ENCODE results near the gene PROM2. TPM values are rescaled to one million over a fixed set of nuclear protein-coding genes. Genes with fewer than 3 reads are reported as not detected.
"Not testable (repeated sequence)": the region's sequence is repeated elsewhere in the genome, so short reads cannot be mapped to it uniquely, and the experiment has no call there.

The PROM2 gene
- total RNA-seq, 1 donor from 2014 or later: 0.99 TPM

DNA sequence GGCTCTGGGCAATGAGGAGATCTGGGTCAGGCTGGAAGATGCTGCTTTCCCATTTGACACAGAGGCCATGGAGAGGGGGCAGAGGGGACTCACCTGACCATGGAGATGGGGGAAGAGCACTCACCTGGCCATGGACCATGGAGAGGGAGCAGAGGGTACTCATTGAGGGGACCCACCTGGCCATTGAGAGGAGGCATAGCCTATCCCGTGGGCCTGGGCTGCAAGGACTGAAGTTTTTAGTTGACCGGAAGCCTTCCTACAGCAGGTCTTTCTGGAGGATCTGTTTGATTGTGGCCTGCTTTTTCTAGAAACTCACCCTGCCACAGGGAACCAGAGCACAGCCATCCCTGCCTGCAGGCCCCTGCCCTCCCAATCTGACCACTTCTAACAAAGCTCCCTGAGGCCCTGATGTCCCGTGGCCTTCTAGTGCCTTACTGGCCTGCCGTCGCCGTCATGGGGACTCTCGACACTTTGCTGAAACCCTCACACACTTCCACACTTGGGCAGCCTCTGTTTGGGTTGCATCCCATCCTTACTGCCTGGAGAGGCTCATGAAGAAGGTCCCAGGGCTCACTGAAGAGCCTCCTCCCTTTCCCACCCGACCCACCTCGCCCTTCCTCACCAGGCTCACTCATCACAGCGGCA lies 5.1 kb upstream of the PROM2 start:
- no peak for DNase-seq (ENCODE audit: extremely low read depth, low read depth, low spot score)

DNA sequence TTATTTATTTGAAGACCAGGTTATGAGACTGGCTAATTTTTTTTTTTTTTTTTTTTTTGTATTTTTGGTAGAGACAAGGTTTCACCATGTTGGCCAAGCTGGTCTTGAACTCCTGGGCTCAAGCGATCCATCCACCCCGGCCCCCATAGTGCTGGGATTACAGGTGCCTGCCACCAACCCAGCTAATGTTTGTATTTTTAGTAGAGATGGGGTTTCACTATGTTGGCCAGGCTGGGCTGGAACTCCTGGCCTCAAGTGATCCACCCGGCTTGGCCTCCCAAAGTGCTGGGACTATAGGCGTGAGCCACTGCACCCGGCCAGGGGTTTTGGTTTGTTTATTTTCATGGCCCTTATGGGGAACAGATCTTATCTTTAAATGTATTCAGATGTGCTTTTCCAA lies 4.5 kb upstream of the PROM2 start:
- DNase-seq (ENCODE audit: extremely low read depth, low read depth, low spot score): not testable (repeated sequence)

DNA sequence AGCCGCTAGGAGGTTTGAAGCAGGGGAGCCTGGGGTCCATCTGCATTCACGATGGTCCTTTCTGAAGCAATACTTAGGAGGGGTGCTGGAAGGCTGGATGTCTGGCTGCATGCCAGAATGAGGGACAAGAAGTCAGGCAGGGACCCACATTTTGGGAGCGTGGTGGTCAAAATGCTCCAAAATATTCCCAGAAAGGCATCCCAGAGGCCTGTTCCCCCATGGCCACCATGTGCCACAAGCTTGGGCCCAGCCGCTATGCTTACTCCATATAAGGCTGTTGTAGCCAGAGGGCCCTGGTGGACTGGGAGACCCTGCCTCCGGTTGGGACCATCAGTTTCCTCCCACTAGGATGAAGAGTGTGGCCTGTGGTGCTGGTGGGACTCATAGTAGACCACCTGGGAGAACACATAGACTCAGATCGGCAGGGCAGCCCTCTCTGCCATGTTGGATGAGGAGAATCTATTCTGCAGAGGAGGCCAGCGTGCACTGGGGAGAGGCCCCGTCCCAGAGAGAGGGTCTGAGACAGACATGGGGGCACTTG lies 3.6 kb upstream of the PROM2 start:
- no peak for DNase-seq (ENCODE audit: extremely low read depth, low read depth, low spot score)

DNA sequence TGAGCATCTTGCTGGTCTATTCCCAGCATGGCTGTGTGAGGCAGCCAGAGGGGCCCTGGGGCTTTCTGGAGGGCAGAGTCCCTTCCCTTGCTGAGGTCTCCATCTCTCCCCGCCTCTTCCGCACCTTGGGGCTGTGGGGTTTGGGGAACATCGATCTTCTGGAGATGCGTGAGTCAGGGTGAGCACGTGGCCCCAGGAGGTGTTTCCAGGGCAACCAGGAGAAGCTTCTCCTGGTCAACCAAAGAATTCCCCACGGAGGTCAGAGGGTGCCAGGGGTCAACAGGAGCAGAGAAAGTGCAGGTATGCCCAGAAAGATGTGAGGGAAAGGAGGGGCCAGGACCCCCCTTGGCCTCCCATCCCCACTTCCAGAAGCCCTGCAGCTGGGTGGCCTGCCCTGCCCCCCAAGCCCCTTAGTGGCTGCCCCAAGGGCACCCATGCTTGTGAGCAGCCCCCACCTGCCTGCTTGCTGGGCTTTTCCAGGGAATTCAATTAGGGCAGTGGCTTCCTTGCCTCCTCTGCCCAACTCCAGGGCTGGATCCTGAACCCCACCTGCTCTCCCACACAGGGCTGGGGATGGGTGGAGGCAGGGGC lies 2.8 kb upstream of the PROM2 start:
- DNase-seq (ENCODE audit: extremely low read depth, low read depth, low spot score): no peak

DNA sequence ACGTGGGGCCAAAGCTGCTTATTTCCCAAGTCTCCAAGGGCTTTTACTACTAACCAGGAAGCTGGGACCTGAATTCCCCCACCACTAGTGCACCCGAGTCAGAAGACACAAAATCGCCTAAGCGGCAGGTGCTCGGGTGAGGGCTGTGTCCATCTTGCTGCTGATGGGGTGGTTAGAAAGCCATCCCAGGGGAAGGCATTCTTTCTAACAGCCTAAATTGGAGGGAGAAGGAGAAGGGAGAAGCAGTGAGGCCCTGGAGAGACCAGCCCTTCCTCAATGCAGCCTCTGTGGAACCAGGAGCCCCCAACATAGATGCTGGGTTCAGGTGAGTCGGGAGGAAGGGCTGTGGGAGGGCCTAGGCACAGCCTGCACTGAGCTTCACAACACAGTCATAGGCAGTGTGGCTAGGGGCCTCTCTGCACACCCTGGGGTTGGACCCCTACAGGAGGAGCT lies 1.9 kb upstream of the PROM2 start:
- no peak for DNase-seq (ENCODE audit: extremely low read depth, low read depth, low spot score)

DNA sequence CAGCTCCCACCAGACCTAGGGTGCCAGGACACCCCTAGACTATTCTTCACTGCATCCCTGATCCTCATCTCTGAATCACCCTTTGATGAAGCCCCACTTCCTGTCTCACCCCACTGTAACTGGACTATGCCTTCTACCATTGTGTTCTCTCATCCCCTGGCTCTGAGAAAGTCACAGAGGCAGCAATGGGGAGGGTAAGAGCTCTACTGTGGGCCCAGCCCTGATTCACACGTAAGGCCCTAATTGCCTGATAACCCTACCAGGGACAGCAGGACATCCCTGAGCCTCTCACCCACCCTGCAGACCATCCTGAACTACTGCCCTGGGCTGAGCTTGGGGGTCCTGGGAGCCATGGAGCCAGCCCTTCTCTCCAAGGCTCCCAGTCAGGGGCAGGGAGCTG lies 1.5 kb upstream of the PROM2 start:
- DNase-seq (ENCODE audit: extremely low read depth, low read depth, low spot score): no peak

DNA sequence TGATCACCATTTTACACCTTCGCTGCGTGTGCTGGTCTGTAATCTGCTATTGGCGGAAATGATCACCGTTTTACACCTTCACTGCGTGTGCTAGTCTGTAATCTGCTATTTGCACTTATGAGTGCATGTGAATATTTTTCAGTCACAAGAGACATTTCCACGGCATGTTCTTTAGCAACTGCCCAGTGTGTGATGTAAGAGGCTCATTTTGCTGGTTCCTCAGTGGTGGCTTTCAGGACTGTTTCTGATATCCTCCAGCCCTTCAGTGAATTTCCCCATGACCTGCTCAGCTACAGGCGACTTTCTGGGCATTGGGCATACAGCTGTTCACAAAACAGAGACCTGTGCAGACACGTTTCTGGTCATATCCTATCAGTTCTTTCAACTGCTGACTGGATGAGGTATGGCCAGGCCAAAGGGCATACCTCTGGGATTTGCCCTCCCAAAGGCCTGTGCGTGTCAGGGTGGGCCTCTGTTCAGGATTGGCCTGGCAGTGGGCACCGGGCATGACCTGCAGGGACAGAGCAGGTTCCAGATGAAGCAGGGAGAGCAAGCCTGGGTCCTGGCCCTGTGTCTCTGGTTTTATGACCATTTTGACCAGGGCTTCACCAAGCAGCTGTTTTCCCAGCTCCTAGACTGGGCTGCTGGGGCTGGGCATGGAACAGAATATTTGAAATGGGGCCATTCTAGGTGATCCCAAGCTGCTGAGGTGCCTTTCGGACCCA lies 521 bp upstream of the PROM2 start:
- no peak for DNase-seq (ENCODE audit: extremely low read depth, low read depth, low spot score)

DNA sequence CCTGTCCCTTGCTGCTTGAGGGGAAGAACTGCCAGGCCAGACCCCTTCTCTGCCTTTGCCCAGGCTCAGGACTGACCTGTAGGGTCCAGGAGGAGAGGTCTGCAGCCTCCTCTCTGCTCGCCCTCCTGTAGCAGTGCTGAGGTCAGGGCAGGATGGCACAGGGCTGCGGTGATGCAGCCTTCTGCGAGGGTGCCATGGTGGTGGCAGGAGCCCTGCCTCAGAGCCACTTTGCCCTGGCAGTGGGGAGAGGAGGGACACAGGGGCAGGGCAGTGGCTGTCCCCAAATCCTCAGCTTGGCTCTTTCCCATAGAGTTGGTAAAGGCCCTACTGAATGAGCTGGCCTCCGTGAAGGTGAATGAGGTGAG lies 884 bp downstream of the PROM2 start:
- DNase-seq (ENCODE audit: extremely low read depth, low read depth, low spot score): no peak

DNA sequence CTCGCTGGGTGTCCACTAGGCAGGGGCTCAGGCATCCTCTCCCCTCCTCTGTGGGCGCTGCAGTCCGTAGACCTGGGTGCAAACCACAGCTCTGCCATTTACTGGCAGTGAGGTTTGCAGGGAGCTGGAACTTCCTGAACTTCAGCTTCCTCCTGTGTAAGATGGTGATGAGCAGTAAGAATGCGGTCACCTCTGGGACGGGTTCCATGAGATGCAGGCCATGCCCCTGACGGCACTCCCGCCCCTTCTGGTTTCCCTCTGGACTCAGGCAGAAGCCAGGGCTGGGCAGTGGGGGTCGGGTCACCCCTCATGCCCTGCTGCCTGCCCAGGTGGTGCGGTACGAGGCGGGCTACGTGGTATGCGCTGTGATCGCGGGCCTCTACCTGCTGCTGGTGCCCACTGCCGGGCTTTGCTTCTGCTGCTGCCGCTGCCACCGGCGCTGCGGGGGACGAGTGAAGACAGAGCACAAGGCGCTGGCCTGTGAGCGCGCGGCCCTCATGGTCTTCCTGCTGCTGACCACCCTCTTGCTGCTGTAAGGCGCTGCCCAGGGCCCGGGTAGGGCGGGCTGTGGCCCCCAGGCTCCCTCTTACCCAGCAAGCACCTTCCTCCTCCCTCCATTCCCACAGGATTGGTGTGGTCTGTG lies 1.5 kb downstream of the PROM2 start:
- DNase-seq (ENCODE audit: extremely low read depth, low read depth, low spot score): no peak

DNA sequence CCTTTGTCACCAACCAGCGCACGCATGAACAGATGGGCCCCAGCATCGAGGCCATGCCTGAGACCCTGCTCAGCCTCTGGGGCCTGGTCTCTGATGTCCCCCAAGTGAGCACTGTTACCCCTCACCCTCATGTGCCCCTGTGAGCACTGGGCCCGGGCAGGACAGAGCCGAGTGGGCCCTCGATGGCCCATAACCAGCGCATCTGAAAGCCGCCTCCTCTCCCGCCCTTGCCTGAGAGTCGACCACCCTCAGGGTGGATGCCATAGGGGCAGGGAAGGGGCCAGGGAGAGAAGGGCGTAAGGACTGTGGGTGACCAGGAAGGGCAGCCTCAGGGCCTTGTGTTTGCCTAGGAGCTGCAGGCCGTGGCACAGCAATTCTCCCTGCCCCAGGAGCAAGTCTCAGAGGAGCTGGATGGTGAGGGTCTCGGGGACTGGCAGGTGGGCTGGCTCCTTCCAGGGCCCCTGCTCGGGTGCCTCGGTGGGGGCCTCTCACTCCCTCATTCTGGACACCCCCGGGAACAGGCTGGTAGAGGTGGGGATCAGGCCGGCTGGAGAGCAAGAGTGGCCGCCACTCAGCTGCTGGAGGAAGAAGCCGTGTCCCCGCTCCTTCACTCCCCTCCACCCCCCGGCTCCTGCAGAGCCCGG lies 2.1 kb downstream of the PROM2 start:
- no peak for DNase-seq (ENCODE audit: extremely low read depth, low read depth, low spot score)

DNA sequence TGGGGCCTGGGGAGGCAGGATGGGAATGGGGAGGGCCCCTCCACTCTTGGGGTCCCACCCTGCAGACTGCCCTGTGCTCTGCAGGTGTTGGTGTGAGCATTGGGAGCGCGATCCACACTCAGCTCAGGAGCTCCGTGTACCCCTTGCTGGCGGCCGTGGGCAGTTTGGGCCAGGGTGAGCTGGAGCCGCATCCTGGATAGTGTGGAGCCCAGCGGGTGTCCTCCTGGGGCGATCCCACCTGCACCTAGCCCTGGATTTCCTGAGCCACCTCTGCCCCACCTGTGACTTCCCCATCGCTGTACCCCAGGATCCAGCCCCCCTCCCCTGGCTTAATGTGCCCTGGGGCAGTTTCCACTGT lies 2.6 kb downstream of the PROM2 start:
- DNase-seq (ENCODE audit: extremely low read depth, low read depth, low spot score): no peak

DNA sequence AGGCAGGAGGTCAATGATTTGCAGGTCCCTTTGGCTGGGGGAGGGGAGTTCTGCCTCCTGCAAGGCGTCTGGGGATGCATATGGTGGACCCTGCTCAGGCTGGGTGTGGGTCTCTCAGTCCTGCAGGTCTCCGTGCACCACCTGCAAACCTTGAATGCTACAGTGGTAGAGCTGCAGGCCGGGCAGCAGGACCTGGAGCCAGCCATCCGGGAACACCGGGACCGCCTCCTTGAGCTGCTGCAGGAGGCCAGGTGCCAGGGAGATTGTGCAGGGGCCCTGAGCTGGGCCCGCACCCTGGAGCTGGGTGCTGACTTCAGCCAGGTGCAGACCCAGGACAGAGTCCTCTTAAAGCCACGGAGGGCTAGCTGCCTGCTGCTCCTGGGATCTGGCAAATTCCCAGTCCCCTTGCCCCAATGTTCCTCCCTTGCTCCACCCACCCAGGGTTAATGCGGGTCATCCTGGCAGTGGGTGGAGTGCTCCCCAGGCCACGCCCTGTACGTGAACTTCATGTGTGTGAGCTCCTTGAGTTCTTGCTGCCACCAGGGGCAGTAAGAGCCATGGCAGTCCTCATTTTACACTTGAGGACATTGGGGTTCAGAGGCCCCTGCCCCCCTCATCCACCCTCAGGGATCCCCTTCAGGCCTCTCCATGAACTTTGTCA lies 3.1 kb downstream of the PROM2 start:
- DNase-seq (ENCODE audit: extremely low read depth, low read depth, low spot score): no peak

DNA sequence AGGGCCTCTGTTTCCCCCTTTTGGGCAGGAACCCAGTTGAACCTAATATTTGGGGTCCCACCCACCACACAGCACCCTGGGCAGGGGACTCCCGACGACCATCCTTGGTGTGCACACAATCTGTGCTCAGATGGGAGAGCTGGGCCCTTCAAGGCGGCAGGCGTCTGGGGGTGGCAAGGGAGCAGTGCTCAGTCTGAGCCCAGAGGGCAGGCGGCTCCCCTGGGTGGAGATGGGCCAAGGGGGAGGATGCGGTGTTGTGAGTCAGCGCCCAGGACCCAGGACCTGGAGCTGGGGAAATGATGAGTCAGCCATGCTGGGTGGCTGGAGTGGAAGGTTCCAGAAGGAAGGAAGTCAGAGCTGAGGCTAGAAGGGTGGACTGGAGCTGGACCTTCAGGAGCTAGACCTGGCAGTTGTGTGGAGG lies 3.8 kb downstream of the PROM2 start:
- no peak for DNase-seq (ENCODE audit: extremely low read depth, low read depth, low spot score)

DNA sequence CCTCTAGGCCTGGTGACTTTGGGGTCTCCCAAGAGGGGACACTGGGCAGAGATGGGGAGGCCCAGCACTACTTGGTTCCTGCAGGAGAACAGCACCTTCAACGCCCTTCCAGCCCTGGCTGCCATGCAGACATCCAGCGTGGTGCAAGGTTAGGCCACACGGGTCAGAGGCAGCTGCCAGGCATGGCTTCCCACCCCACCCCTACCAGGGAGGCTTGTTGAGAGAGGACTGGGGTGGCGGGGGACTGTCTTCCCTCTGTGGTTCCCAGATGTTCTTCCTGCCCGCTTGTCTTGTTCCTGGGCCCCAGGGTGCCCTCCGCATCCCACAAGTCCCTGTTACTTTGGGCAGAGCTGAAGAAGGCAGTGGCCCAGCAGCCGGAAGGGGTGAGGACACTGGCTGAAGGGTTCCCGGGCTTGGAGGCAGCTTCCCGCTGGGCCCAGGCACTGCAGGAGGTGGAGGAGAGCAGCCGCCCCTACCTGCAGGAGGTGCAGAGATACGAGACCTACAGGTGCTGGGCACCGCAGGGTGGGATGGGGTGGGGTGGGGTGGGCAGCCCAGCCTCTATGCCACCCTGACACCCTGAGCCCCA lies 4.5 kb downstream of the PROM2 start:
- no peak for DNase-seq (ENCODE audit: extremely low read depth, low read depth, low spot score)

DNA sequence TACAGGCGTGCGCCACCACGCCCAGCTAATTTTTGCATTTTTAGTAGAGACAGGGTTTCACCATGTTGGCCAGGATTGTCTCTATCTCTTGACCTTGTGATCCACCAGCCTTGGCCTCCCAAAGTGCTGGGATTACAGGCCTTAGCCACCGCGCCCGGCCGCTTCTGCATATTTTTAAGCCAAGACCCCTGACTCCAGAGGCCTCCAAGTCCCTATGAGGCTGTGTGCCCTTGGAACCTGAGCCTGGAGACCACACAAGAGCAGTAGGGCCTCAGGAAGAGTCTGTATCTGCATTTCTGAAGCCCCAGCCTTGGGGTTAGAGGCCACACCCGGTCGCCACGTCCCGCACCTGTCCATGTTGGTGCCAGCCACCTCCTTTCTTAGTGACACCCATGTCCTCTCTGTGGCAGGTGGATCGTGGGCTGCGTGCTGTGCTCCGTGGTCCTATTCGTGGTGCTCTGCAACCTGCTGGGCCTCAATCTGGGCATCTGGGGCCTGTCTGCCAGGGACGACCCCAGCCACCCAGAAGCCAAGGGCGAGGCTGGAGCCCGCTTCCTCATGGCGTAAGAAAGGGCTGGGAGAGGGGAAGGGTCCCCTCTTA lies 5.3 kb downstream of the PROM2 start:
- no peak for DNase-seq (ENCODE audit: extremely low read depth, low read depth, low spot score)

DNA sequence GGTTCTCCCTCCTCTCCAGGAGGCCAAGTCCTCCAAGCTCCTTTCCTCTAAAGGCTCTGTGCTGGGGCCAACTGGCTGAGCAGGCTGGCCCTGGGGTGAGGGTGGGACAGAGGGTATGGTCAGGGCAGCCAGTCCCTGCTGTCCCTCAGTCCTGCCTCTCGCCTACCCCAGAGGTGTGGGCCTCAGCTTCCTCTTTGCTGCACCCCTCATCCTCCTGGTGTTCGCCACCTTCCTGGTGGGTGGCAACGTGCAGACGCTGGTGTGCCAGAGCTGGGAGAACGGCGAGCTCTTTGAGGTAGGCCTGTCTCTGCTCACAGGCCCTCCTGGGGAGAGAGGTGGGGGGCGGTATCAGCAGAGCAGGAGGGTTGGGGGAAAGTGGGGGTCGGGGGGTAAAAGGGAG lies 6.8 kb downstream of the PROM2 start:
- DNase-seq (ENCODE audit: extremely low read depth, low read depth, low spot score): no peak

DNA sequence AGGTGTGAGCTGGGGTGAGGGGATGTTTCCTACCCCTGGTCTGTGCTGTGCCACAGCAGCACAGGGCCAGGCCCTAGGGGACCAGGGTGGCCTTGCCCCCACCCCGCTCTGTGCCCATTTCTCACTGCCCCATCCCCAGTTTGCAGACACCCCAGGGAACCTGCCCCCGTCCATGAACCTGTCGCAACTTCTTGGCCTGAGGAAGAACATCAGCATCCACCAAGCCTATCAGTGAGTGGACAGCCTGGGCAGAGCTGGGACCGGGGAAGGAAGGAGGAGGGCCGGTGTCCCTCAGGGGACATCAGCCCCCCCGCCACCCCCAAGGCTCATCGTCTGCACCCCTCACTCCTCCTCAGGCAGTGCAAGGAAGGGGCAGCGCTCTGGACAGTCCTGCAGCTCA lies 7.5 kb downstream of the PROM2 start:
- DNase-seq (ENCODE audit: extremely low read depth, low read depth, low spot score): no peak

DNA sequence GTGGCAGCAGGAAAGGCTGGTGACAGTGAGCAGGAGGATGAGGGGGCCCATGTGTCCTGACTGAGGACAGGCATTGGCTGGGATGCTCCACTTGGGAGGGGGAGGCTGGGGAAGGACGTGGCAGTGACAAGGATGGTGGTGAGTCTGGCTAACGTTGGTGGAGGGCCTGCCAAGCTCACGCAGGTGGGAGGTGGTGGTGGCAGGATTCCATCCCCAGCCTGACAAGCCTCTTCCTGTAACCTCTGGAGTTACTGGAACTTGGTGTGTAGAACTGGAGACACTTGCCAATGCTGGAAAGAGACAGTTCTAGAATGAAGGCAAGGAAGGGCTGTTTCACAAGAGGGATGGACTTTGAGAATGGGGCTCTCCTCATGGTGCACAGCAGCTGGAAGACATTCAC lies 8.2 kb downstream of the PROM2 start:
- no peak for DNase-seq (ENCODE audit: extremely low read depth, low read depth, low spot score)

DNA sequence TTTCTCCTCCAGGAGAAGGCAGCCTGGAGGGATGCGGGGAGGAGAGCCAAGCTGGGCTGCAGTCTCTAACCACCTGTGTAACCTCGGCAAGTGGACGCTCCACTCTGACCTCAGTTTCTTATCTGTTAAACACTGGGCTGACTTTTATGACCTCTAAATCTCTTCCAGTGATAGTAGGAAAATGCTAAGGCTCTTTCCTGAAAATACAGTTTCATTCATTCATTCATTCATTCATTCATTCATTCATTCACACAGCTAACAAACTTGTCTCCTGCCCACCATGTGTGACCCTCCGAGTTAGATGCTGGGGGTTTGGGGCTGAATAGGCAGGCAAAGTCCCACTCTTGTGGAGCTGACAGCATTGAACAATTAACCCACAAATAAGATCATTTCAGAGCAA lies 9.3 kb downstream of the PROM2 start:
- no peak for DNase-seq (ENCODE audit: extremely low read depth, low read depth, low spot score)

Measured in glomerular endothelial cell (primary cell).